Right hindlimb (tissue), 1 donor: ENCODE results near the gene SLC25A13.
"Not testable (repeated sequence)": the region's sequence is repeated elsewhere in the genome, so short reads cannot be mapped to it uniquely, and the experiment has no call there.

Source experiments
- DNase-seq: peaks from one replicate; pipeline ENCODE4 v3.0.0-alpha.2; 2018

The SLC25A13 gene

DNA sequence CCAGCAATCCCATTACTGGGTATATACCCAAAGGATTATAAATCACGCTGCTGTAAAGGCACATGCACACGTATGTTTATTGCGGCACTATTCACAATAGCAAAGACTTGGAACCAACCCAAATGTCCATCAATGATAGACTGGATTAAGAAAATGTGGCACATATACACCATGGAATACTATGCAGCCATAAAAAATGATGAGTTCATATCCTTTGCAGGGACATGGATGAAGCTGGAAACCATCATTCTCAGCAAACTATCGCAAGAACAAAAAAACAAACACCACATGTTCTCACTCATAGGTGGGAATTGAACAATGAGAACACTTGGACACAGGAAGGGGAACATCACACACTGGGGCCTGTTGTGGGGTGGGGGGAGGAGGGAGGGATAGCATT lies 28.0 kb downstream of the SLC25A13 start:
- DNase-seq = not testable (repeated sequence)

DNA sequence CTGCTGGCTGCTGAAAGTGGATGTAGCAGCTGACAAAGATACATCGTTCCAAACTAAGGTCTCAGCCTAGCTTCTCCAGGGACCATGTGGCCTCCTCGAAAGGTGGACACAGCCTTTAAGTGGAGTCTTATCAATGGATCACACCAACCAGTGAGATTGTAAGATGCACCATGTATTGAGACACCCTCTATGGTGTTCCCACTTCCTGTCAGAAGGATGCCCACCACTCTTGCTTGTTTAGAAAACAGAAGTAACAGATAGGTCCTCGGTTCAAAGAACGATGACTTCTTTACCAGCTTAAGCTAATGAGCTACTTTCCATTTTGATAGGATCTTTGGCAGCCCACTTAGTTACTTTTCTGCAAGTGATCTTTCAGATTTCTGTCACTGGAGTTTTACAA lies 34.3 kb downstream of the SLC25A13 start:
- no peak for DNase-seq

GRCh38 chr7:96287132-96287531 lies 34.8 kb downstream of the SLC25A13 start:
- no peak for DNase-seq

GRCh38 chr7:96285579-96285978 lies 36.3 kb downstream of the SLC25A13 start:
- no peak for DNase-seq

GRCh38 chr7:96284835-96285234 lies 37.1 kb downstream of the SLC25A13 start:
- no peak for DNase-seq

GRCh38 chr7:96284240-96284639 lies 37.7 kb downstream of the SLC25A13 start:
- DNase-seq = no peak

DNA sequence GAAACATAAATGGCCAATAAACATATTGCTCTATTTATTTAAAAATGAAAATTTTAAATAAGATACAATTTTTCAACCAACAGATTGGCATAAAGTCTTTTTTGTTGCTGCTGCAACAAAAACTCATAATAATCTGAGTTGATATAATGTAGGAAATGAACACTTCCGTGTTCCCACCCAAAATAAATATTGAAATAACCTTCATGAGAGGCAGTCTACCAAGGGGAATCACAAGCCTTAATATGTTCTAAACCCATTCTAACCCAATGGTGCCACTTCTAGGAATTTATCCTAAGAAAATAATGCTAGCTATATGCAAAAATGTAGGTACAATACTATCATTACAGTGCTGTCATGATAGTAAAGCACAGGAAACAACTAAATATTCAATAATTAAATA lies 39.1 kb downstream of the SLC25A13 start:
- no peak for DNase-seq

DNA sequence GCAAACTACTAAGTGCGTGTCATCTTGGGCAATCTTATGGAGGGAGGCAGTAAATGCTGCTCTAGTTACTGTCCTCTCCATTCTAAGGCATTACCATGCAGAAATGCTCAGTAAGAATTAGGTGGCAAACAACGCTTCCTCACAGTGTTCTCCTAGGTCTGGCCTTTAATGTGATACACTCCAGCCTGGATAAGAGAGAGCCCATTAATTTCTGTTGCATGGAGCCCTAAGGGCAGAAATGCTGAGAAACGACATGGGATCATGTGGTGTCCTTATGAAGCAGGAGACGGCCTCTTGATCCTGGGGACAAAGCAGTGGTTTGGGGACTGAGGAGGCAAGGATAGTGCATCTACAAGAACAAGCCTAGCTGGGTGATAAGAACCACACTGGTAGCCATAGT lies 44.0 kb downstream of the SLC25A13 start:
- no peak for DNase-seq

- DNase-seq = no peak
Observed at GRCh38 chr7:96276019-96276418, 45.9 kb downstream of the SLC25A13 start.

- DNase-seq = no peak
Observed at GRCh38 chr7:96273716-96274115, 48.2 kb downstream of the SLC25A13 start.

DNA sequence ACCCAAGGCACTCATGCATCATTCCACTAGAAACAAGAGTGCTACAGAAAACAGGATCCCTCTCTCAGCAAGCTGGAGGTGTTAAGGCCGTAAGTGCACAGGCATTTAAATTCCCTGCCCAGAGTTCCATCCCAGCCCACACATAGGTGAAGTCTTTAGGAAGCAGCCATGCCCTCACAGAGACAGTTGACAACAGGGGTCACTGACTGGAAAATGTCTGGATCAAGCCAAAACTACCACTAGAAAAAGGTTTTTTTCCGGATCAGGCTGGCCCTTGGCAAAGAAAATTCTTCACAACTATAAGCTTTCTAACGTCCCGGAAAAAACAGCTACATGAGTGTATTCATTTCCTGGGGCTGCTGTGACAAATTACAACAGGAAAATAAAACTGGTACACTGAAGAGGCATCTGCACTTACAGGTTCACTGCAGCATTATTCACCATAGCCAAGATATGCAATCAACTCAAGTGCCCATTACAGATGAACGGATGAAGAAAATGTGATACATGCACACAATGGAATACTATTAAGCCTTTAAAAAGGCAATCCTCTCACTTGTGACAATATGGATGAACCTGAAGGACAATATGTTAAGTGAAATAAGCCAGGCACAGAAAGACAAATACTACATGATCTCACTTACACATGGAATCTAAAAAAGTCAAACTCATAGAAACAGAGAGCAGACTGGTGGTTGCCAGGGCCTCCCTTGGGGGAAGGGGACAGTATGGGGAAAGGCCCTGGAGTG lies 52.5 kb downstream of the SLC25A13 start:
- no peak for DNase-seq

- DNase-seq = no peak
Observed at GRCh38 chr7:96266580-96266979, 55.3 kb downstream of the SLC25A13 start.

GRCh38 chr7:96266015-96266414 lies 55.9 kb downstream of the SLC25A13 start:
- DNase-seq = no peak

GRCh38 chr7:96253964-96254363 lies 67.9 kb downstream of the SLC25A13 start:
- no peak for DNase-seq

GRCh38 chr7:96253441-96253840 lies 68.5 kb downstream of the SLC25A13 start:
- no peak for DNase-seq

GRCh38 chr7:96250776-96251361 lies 71.0 kb downstream of the SLC25A13 start:
- no peak for DNase-seq

DNA sequence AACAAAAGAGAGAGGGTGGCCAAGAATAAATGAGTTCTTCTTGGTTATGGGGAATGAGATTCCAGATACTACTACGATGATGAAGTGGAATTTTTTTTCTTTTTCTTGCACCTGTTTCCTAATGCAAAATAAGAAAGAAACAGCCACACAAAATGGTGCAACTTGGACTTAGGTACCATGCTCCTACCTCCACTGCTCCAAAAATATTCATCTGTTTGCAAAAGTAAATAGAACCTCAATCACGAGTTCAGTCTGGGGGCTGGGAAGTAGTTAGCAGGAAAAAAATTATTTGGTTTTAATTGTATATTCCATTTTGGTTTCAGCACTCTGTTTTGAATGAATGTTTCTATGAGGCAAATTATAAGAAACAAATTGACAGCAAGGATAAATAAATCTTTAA lies 73.5 kb downstream of the SLC25A13 start:
- DNase-seq = no peak

- no peak for DNase-seq
Observed at GRCh38 chr7:96246919-96247318, 75.0 kb downstream of the SLC25A13 start.

- no peak for DNase-seq
Observed at GRCh38 chr7:96244992-96245292, 77.0 kb downstream of the SLC25A13 start.

- DNase-seq = no peak
Observed at GRCh38 chr7:96244244-96244991, 77.5 kb downstream of the SLC25A13 start.

- DNase-seq = no peak
Observed at GRCh38 chr7:96243241-96243640, 78.7 kb downstream of the SLC25A13 start.

DNA sequence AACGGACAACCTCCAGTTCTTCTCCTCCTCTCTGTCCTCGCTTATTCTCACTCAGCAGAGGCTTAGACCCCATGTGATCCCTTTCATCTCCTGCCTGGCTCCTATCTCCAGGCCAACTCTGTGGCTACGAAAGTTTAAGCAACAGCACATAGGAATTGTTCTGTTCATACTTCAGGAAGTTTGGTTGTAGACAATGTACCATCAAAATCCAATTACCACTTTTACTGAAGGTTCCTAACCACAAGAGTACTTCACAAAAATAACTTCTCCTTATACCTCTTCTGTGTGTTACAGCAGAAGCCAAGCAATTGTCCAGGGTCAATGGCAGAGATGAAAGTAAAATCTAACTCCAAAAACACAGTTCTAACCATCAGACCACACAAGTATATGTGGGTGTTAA lies 80.0 kb downstream of the SLC25A13 start:
- DNase-seq = no peak

- DNase-seq = no peak
Observed at GRCh38 chr7:96238976-96239766, 82.7 kb downstream of the SLC25A13 start.
